ENCODE data around the gene TBCB.

GRCh38 chr19:36072081-36072480 lies 43.2 kb upstream of the TBCB start:
- TF ChIP-seq CTCF (conservative IDR thresholded peaks at IDR 0.05; ENCODE audit: low read depth, low read length) = no peak
- TF ChIP-seq POLR2A (IDR thresholded peaks at IDR 0.05; ENCODE audit: low read depth, low read length) = no peak
- no peak for TF ChIP-seq MAFK (IDR thresholded peaks at IDR 0.05; ENCODE audit: low read depth, low read length)
- no peak for TF ChIP-seq BHLHE40 (IDR thresholded peaks at IDR 0.05; ENCODE audit: low read depth, low read length)
- no peak for TF ChIP-seq MAZ (IDR thresholded peaks at IDR 0.05; ENCODE audit: borderline replicate concordance, low read depth, low read length)
- TF ChIP-seq, protein P1, sequence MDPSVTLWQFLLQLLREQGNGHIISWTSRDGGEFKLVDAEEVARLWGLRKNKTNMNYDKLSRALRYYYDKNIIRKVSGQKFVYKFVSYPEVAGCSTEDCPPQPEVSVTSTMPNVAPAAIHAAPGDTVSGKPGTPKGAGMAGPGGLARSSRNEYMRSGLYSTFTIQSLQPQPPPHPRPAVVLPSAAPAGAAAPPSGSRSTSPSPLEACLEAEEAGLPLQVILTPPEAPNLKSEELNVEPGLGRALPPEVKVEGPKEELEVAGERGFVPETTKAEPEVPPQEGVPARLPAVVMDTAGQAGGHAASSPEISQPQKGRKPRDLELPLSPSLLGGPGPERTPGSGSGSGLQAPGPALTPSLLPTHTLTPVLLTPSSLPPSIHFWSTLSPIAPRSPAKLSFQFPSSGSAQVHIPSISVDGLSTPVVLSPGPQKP (IDR thresholded peaks at IDR 0.05; ENCODE audit: borderline replicate concordance, low read depth, low read length) = no peak
- TF ChIP-seq SMC3 (IDR thresholded peaks at IDR 0.05; ENCODE audit: low read depth, low read length) = no peak
- TF ChIP-seq RAD21 (IDR thresholded peaks at IDR 0.05; ENCODE audit: low read length) = no peak
- TF ChIP-seq CHD1 (IDR thresholded peaks at IDR 0.05; ENCODE audit: low read depth, low read length) = no peak
- TF ChIP-seq MXI1 (IDR thresholded peaks at IDR 0.05; ENCODE audit: borderline replicate concordance, low read depth, low read length) = no peak
- TF ChIP-seq RCOR1 (IDR thresholded peaks at IDR 0.05; ENCODE audit: insufficient replicate concordance, low read length) = no peak
- no peak for TF ChIP-seq CEBPB (IDR thresholded peaks at IDR 0.05; ENCODE audit: low read depth, low read length)
- TF ChIP-seq USF2 (IDR thresholded peaks at IDR 0.05; ENCODE audit: low read depth, low read length) = no peak
